OCI-LY7 (cell line): ENCODE data around the gene DENND2D. TPM values are rescaled to one million over a fixed set of nuclear protein-coding genes. Genes with fewer than 3 reads are reported as not detected.

Experiments
- BruUV-seq: library from RNA; stranded (reverse); fragments of 400-500 nt; replicated peaks from 2 replicates; lab custom pipeline; 2021; lab: Mats Ljungman, UMichigan
- CTCF ChIA-PET: fragments of 300-600 bp; sonication (Branson Sonifier 250); formaldehyde crosslinking; loops from one replicate; lab custom pipeline; 2022; ENCODE audit warnings: antibody characterized with exemption; ENCODE audit not compliant: unreplicated experiment; lab: Charles Lee
- POLR2A ChIA-PET: fragments of 300-600 bp; sonication (Branson Sonifier 250); formaldehyde crosslinking; loops from one replicate; lab custom pipeline; 2022; ENCODE audit warnings: antibody characterized with exemption; lab: Charles Lee
- DNase-seq: peaks from one replicate; pipeline ENCODE4 v3.0.0-alpha.2; 2015; ENCODE audit warnings: low spot score
- H2AFZ ChIP-seq: fragments of 200-600 bp; sonication (generic), shearing (Covaris generic); 2 replicates; pipeline ENCODE4 v1.6.1; 2014; ENCODE audit warnings: mild to moderate bottlenecking, antibody characterized with exemption, low read length, moderate library complexity
- H3K27ac ChIP-seq: fragments of 200-600 bp; sonication (generic); 2 replicates; pipeline ENCODE4 v1.5.1; 2014; ENCODE audit warnings: mixed run types, low read depth, mild to moderate bottlenecking, moderate library complexity, low read length, inconsistent platforms; ENCODE audit not compliant: poor library complexity, severe bottlenecking
- H3K36me3 ChIP-seq: fragments of 200-600 bp; sonication (generic); 2 replicates; pipeline ENCODE4 v1.6.1; 2014; ENCODE audit warnings: mild to moderate bottlenecking, antibody characterized with exemption, low read length, moderate library complexity, mixed read lengths; ENCODE audit not compliant: insufficient read depth
- H3K4me1 ChIP-seq: fragments of 200-600 bp; sonication (generic); 2 replicates; pipeline ENCODE4 v1.5.1; 2014; ENCODE audit warnings: mild to moderate bottlenecking, low read length; ENCODE audit not compliant: insufficient read depth, poor library complexity, severe bottlenecking
- H3K4me2 ChIP-seq: fragments of 200-600 bp; sonication (generic); 2 replicates; pipeline ENCODE4 v1.6.1; 2014; ENCODE audit warnings: mild to moderate bottlenecking, low read length
- H3K4me3 ChIP-seq: fragments of 200-600 bp; sonication (generic); 2 replicates; pipeline ENCODE4 v1.5.1; 2014; ENCODE audit warnings: mild to moderate bottlenecking, low read depth, low read length; ENCODE audit not compliant: poor library complexity, severe bottlenecking
- H3K79me2 ChIP-seq: fragments of 200-600 bp; sonication (generic); 2 replicates; pipeline ENCODE4 v1.6.1; 2016; ENCODE audit warnings: low read depth, mild to moderate bottlenecking, low read length, moderate library complexity, mixed read lengths; ENCODE audit not compliant: insufficient read depth
- H3K9me2 ChIP-seq: fragments of 200-600 bp; sonication (generic); 2 replicates; pipeline ENCODE4 v1.6.1; 2016; ENCODE audit warnings: mild to moderate bottlenecking, low read length, mixed read lengths; ENCODE audit not compliant: insufficient read depth
- H3K9me3 ChIP-seq: fragments of 200-600 bp; sonication (generic); 2 replicates; pipeline ENCODE4 v1.6.1; 2014; ENCODE audit warnings: mild to moderate bottlenecking, mixed run types, low read length, mixed read lengths
- H4K20me1 ChIP-seq: fragments of 200-600 bp; sonication (generic); 2 replicates; pipeline ENCODE4 v1.6.1; 2014; ENCODE audit warnings: mild to moderate bottlenecking, antibody characterized with exemption, low read length, moderate library complexity, mixed read lengths; ENCODE audit not compliant: insufficient read depth
- EZH2phosphoT487 ChIP-seq: fragments of 200-600 bp; sonication (generic); IDR thresholded peaks from 2 replicates; pipeline ENCODE4 v1.6.1; 2018; ENCODE audit warnings: low read depth, borderline replicate concordance, mild to moderate bottlenecking, mixed run types, antibody characterized with exemption, low read length, moderate library complexity, mixed read lengths
- intact Hi-C: fragments of 100-400 bp; cut with micrococcal nuclease; formaldehyde crosslinking; loops from one replicate; pipeline ENCODE4 v1.10.0; 2022; ENCODE audit not compliant: unreplicated experiment
- total RNA-seq, 2 experiments: library from RNA; depleted of rRNA in 1 of 2; stranded (reverse); fragments of >200 nt in 1 of 2; shearing (Covaris generic) in 1 of 2; gene quantifications; 2 replicates each; pipeline ENCODE4 v1.2.3, GENCODE V29; 2014 to 2022
- TF ChIP-seq, protein P1 (sequence below): fragments of 200-600 bp; sonication (generic); conservative IDR thresholded peaks from 2 replicates; pipeline ENCODE4 v1.5.1; 2014; ENCODE audit warnings: mild to moderate bottlenecking, antibody characterized with exemption, low read length, moderate library complexity, mixed read lengths

The DENND2D gene
- total RNA-seq, 2 experiments from 2014 or later, result 9.8 to 39.9 TPM

GRCh38 chr1:111204201-111204982 is 3.9 kb upstream of the DENND2D start:
- ChIA-PET POLR2A (interaction anchor here (0.9 to 1.6 kb wide), 4 partner anchors 11 to 17 kb away, joined by 3 to 13 read pairs (median 6); no protein-coding TSS in a partner anchor), CTCF (no interaction called here)
- BruUV-seq, result no TSS peak
- intact Hi-C loops, result loop anchor here (2.0 to 5.0 kb wide), 2 partner anchors 16 to 62 kb away; partner anchors contain the start of genes CEPT1 and DRAM2
- peak overlapping the region; percentile 98 for H3K4me2 ChIP-seq
- peaks cover 7% of the 10 kb centered on the region; the same call in 1 of the 2 replicates for H3K79me2 ChIP-seq
- H3K4me1 ChIP-seq, result peaks cover 67% of the 10 kb centered on the region
- H3K9me2 ChIP-seq, result no peaks in the 10 kb centered on the region
- H4K20me1 ChIP-seq, result no peaks in the 10 kb centered on the region
- H3K4me3 ChIP-seq, result peak overlapping the region; percentile 70
- H3K27ac ChIP-seq, result peak overlapping the region; percentile 67
- TF ChIP-seq, protein P1, sequence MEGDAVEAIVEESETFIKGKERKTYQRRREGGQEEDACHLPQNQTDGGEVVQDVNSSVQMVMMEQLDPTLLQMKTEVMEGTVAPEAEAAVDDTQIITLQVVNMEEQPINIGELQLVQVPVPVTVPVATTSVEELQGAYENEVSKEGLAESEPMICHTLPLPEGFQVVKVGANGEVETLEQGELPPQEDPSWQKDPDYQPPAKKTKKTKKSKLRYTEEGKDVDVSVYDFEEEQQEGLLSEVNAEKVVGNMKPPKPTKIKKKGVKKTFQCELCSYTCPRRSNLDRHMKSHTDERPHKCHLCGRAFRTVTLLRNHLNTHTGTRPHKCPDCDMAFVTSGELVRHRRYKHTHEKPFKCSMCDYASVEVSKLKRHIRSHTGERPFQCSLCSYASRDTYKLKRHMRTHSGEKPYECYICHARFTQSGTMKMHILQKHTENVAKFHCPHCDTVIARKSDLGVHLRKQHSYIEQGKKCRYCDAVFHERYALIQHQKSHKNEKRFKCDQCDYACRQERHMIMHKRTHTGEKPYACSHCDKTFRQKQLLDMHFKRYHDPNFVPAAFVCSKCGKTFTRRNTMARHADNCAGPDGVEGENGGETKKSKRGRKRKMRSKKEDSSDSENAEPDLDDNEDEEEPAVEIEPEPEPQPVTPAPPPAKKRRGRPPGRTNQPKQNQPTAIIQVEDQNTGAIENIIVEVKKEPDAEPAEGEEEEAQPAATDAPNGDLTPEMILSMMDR, result peak; percentile 43
- no peak for TF ChIP-seq EZH2phosphoT487
- no peaks in the 10 kb centered on the region for H3K9me3 ChIP-seq
- peak overlapping the region; percentile 66 for H2AFZ ChIP-seq
- DNase-seq, result peak; percentile 76
- H3K36me3 ChIP-seq, result 0 out of 2 replicates have a peak, but pooled peaks cover 1% of the 10 kb centered on the region

GRCh38 chr1:111203681-111204200 is 3.3 kb upstream of the DENND2D start:
- Histone ChIP-seq H3K9me2 (no peaks in the 10 kb centered on the region), H4K20me1 (no peaks in the 10 kb centered on the region), H3K79me2 (peaks cover 7% of the 10 kb centered on the region; the same call in 1 of the 2 replicates), H3K4me2 (peak overlapping the region; percentile 98), H3K27ac (peak overlapping the region; percentile 67), H2AFZ (peak overlapping the region; percentile 66), H3K36me3 (0 out of 2 replicates have a peak, but pooled peaks cover 4% of the 10 kb centered on the region), H3K4me3 (peak overlapping the region; percentile 70), H3K9me3 (no peaks in the 10 kb centered on the region), H3K4me1 (peaks cover 72% of the 10 kb centered on the region)
- peak; percentile 93 for DNase-seq
- intact Hi-C loops, result loop anchor here (2.0 to 5.0 kb wide), 2 partner anchors 17 to 61 kb away; partner anchors contain the start of genes CEPT1 and DRAM2
- ChIA-PET POLR2A (interaction anchor here (0.6 to 1.6 kb wide), 5 partner anchors 12 to 84 kb away, joined by 3 to 13 read pairs (median 6); no protein-coding TSS in a partner anchor), CTCF (interaction anchor here (0.6 kb wide), 1 partner anchor 415 kb away, joined by 6 read pairs; no protein-coding TSS in a partner anchor)
- BruUV-seq, result no TSS peak
- TF ChIP-seq EZH2phosphoT487, result no peak
- TF ChIP-seq, protein P1, result no peak
